GM21367 (cell line): ENCODE data around the gene NR2F2.

Source experiments
- ATAC-seq: cut with Tn5 transposase; IDR thresholded peaks from one replicate; pipeline ENCODE4 v1.9.1; 2021; ENCODE audit not compliant: unreplicated experiment

Gene NR2F2

GRCh38 chr15:96341513-96342405, 11.3 kb downstream of the NR2F2 start:
- no peak for ATAC-seq

GRCh38 chr15:96342406-96343112, 12.1 kb downstream of the NR2F2 start:
- ATAC-seq: no peak

- no peak for ATAC-seq
These were observed 12.9 kb downstream of the NR2F2 start for GRCh38 chr15:96343113-96344059.

- no peak for ATAC-seq
These were observed 13.7 kb downstream of the NR2F2 start for GRCh38 chr15:96344060-96344705.

- no peak for ATAC-seq
These were observed 14.4 kb downstream of the NR2F2 start for GRCh38 chr15:96344706-96345559.

- no peak for ATAC-seq
These were observed 15.3 kb downstream of the NR2F2 start for GRCh38 chr15:96345560-96346399.

- no peak for ATAC-seq
These were observed 16.0 kb downstream of the NR2F2 start for GRCh38 chr15:96346409-96346970.

GRCh38 chr15:96347181-96348111, 16.9 kb downstream of the NR2F2 start:
- no peak for ATAC-seq

GRCh38 chr15:96348112-96349027, 17.9 kb downstream of the NR2F2 start:
- no peak for ATAC-seq

GRCh38 chr15:96349034-96349856, 18.7 kb downstream of the NR2F2 start:
- no peak for ATAC-seq

- no peak for ATAC-seq
These were observed 19.6 kb downstream of the NR2F2 start for GRCh38 chr15:96349857-96350720.

- no peak for ATAC-seq
These were observed 20.6 kb downstream of the NR2F2 start for GRCh38 chr15:96350934-96351724.

- no peak for ATAC-seq
These were observed 21.5 kb downstream of the NR2F2 start for GRCh38 chr15:96351761-96352603.
